Peyer's patch (tissue), 4 donors: ENCODE measurements around the gene CD27. TPM values are rescaled to one million over a fixed set of nuclear protein-coding genes. Genes with fewer than 3 reads are reported as not detected.

Experiments used
- DNase-seq, 3 donors: peaks; one replicate each; pipeline ENCODE4 v3.0.0-alpha.2; 2017 to 2019
- H3K27ac ChIP-seq, 4 donors: fragments of 200-600 bp; sonication (generic); one replicate each; pipeline ENCODE4 v1.5.1; 2016 to 2019
- H3K27me3 ChIP-seq, 2 donors: fragments of 200-600 bp; sonication (generic); one replicate each; pipeline ENCODE4 v1.5.1; 2019
- H3K36me3 ChIP-seq, 3 donors: fragments of 200-600 bp; sonication (generic); one replicate each; pipeline ENCODE4 v1.5.1; 2016 to 2019
- H3K4me1 ChIP-seq, 4 donors: fragments of 200-600 bp; sonication (generic); one replicate each; pipeline ENCODE4 v1.5.1; 2016 to 2019
- H3K4me3 ChIP-seq, 4 donors: fragments of 200-600 bp; sonication (generic); 1 replicate in 3 of 4; 2 replicates in 1 of 4; pipeline ENCODE4 v1.5.1; 2016 to 2019; ENCODE audit warnings: mild to moderate bottlenecking in 1 of 4
- H3K9me3 ChIP-seq, 4 donors: fragments of 200-600 bp; sonication (generic); one replicate each; pipeline ENCODE4 v1.5.1; 2016 to 2019; ENCODE audit warnings: mild to moderate bottlenecking in 1 of 4
- CTCF ChIP-seq, 6 experiments: fragments of 450-650 bp in 4 of 6; fragments of 200-600 bp in 2 of 6; sonication (generic) in 1 of 6; IDR thresholded peaks; one replicate each; pipeline ENCODE4 v1.5.1; 2017 to 2019; ENCODE audit warnings: antibody characterized with exemption in 6 of 6, mild to moderate bottlenecking in 3 of 6, moderate library complexity in 1 of 6
- POLR2A ChIP-seq, 2 donors: fragments of 450-650 bp; IDR thresholded peaks; one replicate each; pipeline ENCODE4 v1.5.1; 2017; ENCODE audit warnings: antibody characterized with exemption in 2 of 2, mild to moderate bottlenecking in 2 of 2, moderate library complexity in 2 of 2
- total RNA-seq, 4 donors: library from RNA; depleted of rRNA; stranded (reverse); fragments of >200 nt; gene quantifications; one replicate each; pipeline ENCODE4 v1.1.0, GENCODE V29; 2016

CD27 gene
- total RNA-seq, 4 donors from 2014 or later: 1.0 to 20.6 (median 2.3) TPM

DNA sequence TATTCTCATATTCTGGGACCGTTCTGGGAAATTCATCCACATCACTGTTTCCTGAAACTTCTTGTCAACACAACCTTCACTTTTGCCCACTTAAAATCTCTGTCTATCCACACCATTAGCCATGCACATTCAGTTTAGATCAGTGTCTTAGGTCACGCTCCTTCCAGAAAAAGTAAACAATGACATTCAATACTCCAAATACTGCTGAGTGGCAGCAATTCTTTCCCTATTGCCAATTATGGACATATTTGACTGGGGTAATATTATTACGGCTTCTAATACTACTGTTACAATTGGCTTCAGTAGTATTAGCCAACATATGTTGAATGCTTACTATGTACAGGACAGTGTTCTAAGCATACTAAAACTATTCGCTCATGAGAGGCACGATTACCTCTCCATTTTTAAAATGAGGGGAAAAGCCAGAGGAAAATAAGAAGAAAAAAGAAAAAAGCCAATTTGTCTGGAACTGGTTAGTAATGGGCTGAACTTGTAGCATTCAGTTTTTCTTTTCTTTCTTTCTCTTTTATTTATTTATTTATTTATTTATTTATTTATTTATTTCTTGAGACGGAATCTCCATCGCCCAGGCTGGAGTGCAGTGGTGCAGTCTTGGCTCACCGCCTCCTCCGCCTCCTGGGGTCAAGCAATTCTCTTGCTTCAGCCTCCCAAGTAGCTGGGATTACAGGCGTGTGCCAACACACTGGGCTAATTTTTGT lies 37.4 kb upstream of the CD27 start:
- H3K9me3 ChIP-seq: no peaks in the 10 kb centered on the region
- no peaks in the 10 kb centered on the region for H3K27me3 ChIP-seq
- DNase-seq: no peak
- no peaks in the 10 kb centered on the region for H3K4me1 ChIP-seq
- no peak for TF ChIP-seq CTCF (IDR thresholded peaks at IDR 0.05)
- no peak for TF ChIP-seq POLR2A (IDR thresholded peaks at IDR 0.05)
- H3K4me3 ChIP-seq: no peak overlapping the region
- H3K27ac ChIP-seq: no peak overlapping the region
- H3K36me3 ChIP-seq: no peaks in the 10 kb centered on the region

- Histone ChIP-seq H3K27me3 (no peaks in the 10 kb centered on the region), H3K27ac (no peak overlapping the region), H3K4me1 (no peaks in the 10 kb centered on the region), H3K4me3 (no peak overlapping the region), H3K9me3 (no peaks in the 10 kb centered on the region), H3K36me3 (no peaks in the 10 kb centered on the region)
- TF ChIP-seq CTCF (IDR thresholded peaks at IDR 0.05) (no peak), POLR2A (IDR thresholded peaks at IDR 0.05) (no peak)
- DNase-seq: no peak
These were observed 28.2 kb upstream of the CD27 start for GRCh38 chr12:6416596-6416995.

DNA sequence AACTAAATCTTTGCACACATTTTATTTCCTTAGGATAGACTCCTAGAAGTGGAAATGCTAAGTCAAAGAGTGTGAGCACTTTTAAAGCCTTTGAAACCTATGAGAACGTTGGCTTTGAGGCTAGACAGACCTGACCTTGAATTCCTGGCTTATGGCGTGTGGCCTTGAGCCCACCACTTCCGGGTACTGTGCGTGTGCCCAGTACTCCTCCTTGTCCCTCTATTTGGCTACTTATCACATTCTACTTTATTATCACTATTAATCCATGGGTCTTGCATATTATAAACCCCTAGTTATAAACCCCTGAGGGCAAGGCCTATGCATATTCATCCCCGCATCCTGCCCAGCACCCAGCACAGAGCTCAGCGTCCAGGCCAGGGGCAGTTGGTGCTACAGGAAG lies 26.0 kb upstream of the CD27 start:
- Histone ChIP-seq H3K27me3 (no peaks in the 10 kb centered on the region), H3K36me3 (no peaks in the 10 kb centered on the region), H3K9me3 (no peaks in the 10 kb centered on the region), H3K27ac (no peak overlapping the region), H3K4me3 (no peak overlapping the region), H3K4me1 (peaks cover 0 to 5% (median 0%) of the 10 kb centered on the region in 4 donors)
- DNase-seq: no peak
- no peak for TF ChIP-seq POLR2A (IDR thresholded peaks at IDR 0.05)
- TF ChIP-seq CTCF (IDR thresholded peaks at IDR 0.05): no peak

- H3K36me3 ChIP-seq: no peaks in the 10 kb centered on the region
- peaks cover 0 to 8% (median 0%) of the 10 kb centered on the region in 4 donors for H3K4me1 ChIP-seq
- H3K27ac ChIP-seq: no peak overlapping the region
- TF ChIP-seq POLR2A (IDR thresholded peaks at IDR 0.05) (no peak), CTCF (IDR thresholded peaks at IDR 0.05) (no peak)
- H3K27me3 ChIP-seq: no peaks in the 10 kb centered on the region
- no peak for DNase-seq
- no peaks in the 10 kb centered on the region for H3K9me3 ChIP-seq
- no peak overlapping the region for H3K4me3 ChIP-seq
These were observed 24.4 kb upstream of the CD27 start for GRCh38 chr12:6420364-6420763.

- no peaks in the 10 kb centered on the region for H3K36me3 ChIP-seq
- TF ChIP-seq POLR2A (IDR thresholded peaks at IDR 0.05) (peak in 1 of 2 donors; percentile 21), CTCF (IDR thresholded peaks at IDR 0.05) (peak; percentile 77 to 97 (median 96))
- DNase-seq: peak; percentile 76 to 92 (median 78)
- peak overlapping the region in 1 of 4 donors; percentile 78 for H3K27ac ChIP-seq
- no peaks in the 10 kb centered on the region for H3K9me3 ChIP-seq
- no peaks in the 10 kb centered on the region for H3K27me3 ChIP-seq
- peaks cover 0 to 23% (median 4%) of the 10 kb centered on the region in 4 donors for H3K4me1 ChIP-seq
- no peak overlapping the region for H3K4me3 ChIP-seq
These were observed 21.3 kb upstream of the CD27 start for GRCh38 chr12:6423267-6424007.
